PFSK-1 (cell line): ENCODE results near the gene ATL1.

ENCODE experiments used
- FOXP2 ChIP-seq: optimal IDR thresholded peaks from 2 replicates; pipeline ENCODE3; 2011; ENCODE audit warnings: borderline replicate concordance, control low read depth, inconsistent platforms; ENCODE audit not compliant: insufficient read depth; ENCODE audit errors: extremely low read length, extremely low read depth
- POLR2AphosphoS5 ChIP-seq: IDR thresholded peaks from 2 replicates; pipeline ENCODE4 v1.6.1; 2012; ENCODE audit warnings: low read depth, mild to moderate bottlenecking, control low read depth, low read length, moderate library complexity
- REST ChIP-seq, 2 experiments: IDR thresholded peaks; 2 replicates each; pipeline versions ENCODE4 v1.6.1 to v1.8.0; 2011 to 2012; ENCODE audit warnings: low read depth in 2 of 2, low read length in 2 of 2, control low read depth in 1 of 2, inconsistent platforms in 1 of 2, mild to moderate bottlenecking in 1 of 2, moderate library complexity in 1 of 2; ENCODE audit not compliant: insufficient read depth in 1 of 2
- TAF1 ChIP-seq: IDR thresholded peaks from 2 replicates; pipeline ENCODE4 v1.6.1; 2012; ENCODE audit warnings: low read length, control low read depth, borderline replicate concordance; ENCODE audit not compliant: insufficient read depth

GRCh38 chr14:50516091-50516490, 43.9 kb upstream of the ATL1 start:
- TF ChIP-seq TAF1, result no peak
- no peak for TF ChIP-seq REST (IDR thresholded peaks at IDR 0.05; ENCODE audit: insufficient read depth in 1 of 2, low read depth in 2 of 2, low read length in 2 of 2)
- TF ChIP-seq FOXP2, result no peak
- TF ChIP-seq POLR2AphosphoS5, result no peak
